Keratinocyte (primary cell): ENCODE measurements around the gene MAP7D2. TPM values are rescaled to one million over a fixed set of nuclear protein-coding genes. Genes with fewer than 3 reads are reported as not detected.

ENCODE experiments used
- DNase-seq: peaks from one replicate; pipeline ENCODE4 v3.0.0-alpha.2; 2011; ENCODE audit warnings: low read depth, missing footprints, low spot score
- FAIRE-seq: peaks from 2 replicates; lab custom pipeline; 2011; peaks lifted over from hg19 to GRCh38; lab: Jason Lieb, UNC
- H2AFZ ChIP-seq: 2 replicates; pipeline ENCODE4 v1.6.0; 2012; ENCODE audit warnings: low read length, control low read depth, inconsistent platforms; ENCODE audit not compliant: control insufficient read depth
- H3K27ac ChIP-seq: 2 replicates; pipeline ENCODE4 v1.5.1; 2011; ENCODE audit warnings: low read length; ENCODE audit not compliant: control insufficient read depth, insufficient read depth
- H3K27me3 ChIP-seq: 3 replicates; pipeline ENCODE4 v1.6.0; 2011; ENCODE audit warnings: low read length; ENCODE audit not compliant: control insufficient read depth, insufficient read depth; ENCODE audit errors: extremely low read depth
- H3K36me3 ChIP-seq, 2 experiments: 2 replicates in 1 of 2; 3 replicates in 1 of 2; pipeline ENCODE4 v1.5.1; 2011; ENCODE audit warnings: low read length in 2 of 2, mild to moderate bottlenecking in 1 of 2; ENCODE audit not compliant: control insufficient read depth in 2 of 2, insufficient read depth in 2 of 2; ENCODE audit errors: extremely low read depth in 1 of 2
- H3K4me1 ChIP-seq: 3 replicates; pipeline ENCODE4 v1.5.1; 2011; ENCODE audit warnings: low read length; ENCODE audit not compliant: control insufficient read depth, insufficient read depth; ENCODE audit errors: extremely low read depth
- H3K4me2 ChIP-seq: 3 replicates; pipeline ENCODE4 v1.6.0; 2011; ENCODE audit warnings: low read depth, low read length; ENCODE audit not compliant: control insufficient read depth, insufficient read depth; ENCODE audit errors: extremely low read depth
- H3K4me3 ChIP-seq, 3 experiments: fragments of 200-600 bp in 1 of 3; sonication (generic) in 1 of 3; 2 replicates in 2 of 3; 3 replicates in 1 of 3; pipeline ENCODE4 v1.5.1; 2011 to 2016; ENCODE audit warnings: low read length in 3 of 3, mild to moderate bottlenecking in 3 of 3, control low read depth in 2 of 3, inconsistent platforms in 1 of 3, low read depth in 1 of 3, mixed read lengths in 1 of 3, mixed run types in 1 of 3, moderate library complexity in 1 of 3; ENCODE audit not compliant: control insufficient read depth in 2 of 3, insufficient read depth in 2 of 3; ENCODE audit errors: extremely low read depth in 1 of 3
- H3K79me2 ChIP-seq: 2 replicates; pipeline ENCODE4 v1.6.0; 2012; ENCODE audit warnings: low read length; ENCODE audit not compliant: control insufficient read depth, insufficient read depth
- H3K9ac ChIP-seq: 3 replicates; pipeline ENCODE4 v1.6.0; 2011; ENCODE audit warnings: low read length; ENCODE audit not compliant: control insufficient read depth, insufficient read depth; ENCODE audit errors: extremely low read depth
- H3K9me1 ChIP-seq: 3 replicates; pipeline ENCODE4 v1.6.0; 2011; ENCODE audit warnings: low read length; ENCODE audit not compliant: control insufficient read depth, insufficient read depth; ENCODE audit errors: extremely low read depth
- H3K9me3 ChIP-seq: 2 replicates; pipeline ENCODE4 v1.5.1; 2012; ENCODE audit warnings: low read depth, low read length; ENCODE audit not compliant: control insufficient read depth
- H4K20me1 ChIP-seq: 3 replicates; pipeline ENCODE4 v1.6.0; 2011; ENCODE audit warnings: low read length; ENCODE audit not compliant: control insufficient read depth, insufficient read depth; ENCODE audit errors: extremely low read depth
- CTCF ChIP-seq, 3 experiments: IDR thresholded peaks in 1 of 3; conservative IDR thresholded peaks in 1 of 3; optimal IDR thresholded peaks in 1 of 3; 2 replicates in 2 of 3; 3 replicates in 1 of 3; pipeline versions ENCODE3 to v1.5.1; 2011; ENCODE audit warnings: low read length in 3 of 3, mild to moderate bottlenecking in 3 of 3, moderate library complexity in 2 of 3, control low read depth in 1 of 3, inconsistent platforms in 1 of 3; ENCODE audit not compliant: insufficient read depth in 2 of 3; ENCODE audit errors: extremely low read depth in 1 of 3
- EZH2 ChIP-seq: IDR thresholded peaks from one replicate; pipeline ENCODE4 v1.6.1; 2012; ENCODE audit warnings: inconsistent platforms, mild to moderate bottlenecking, low read length, moderate library complexity
- dilution Hi-C: fragments of 300-500 bp; cut with MboI; formaldehyde crosslinking; loops from one replicate; pipeline ENCODE4 v1.7.0; 2020; ENCODE audit warnings: low sequenced_read_pairs; ENCODE audit not compliant: extremely low pct_ligation_motif_present
- polyA plus RNA-seq, 5 experiments: library from polyadenylated mRNA; depleted of rRNA in 3 of 5; stranded (reverse) in 3 of 5; stranded (forward) in 1 of 5; unstranded in 1 of 5; fragments of >200 nt; gene quantifications; 1 replicate in 1 of 5; 2 replicates in 3 of 5; 3 replicates in 1 of 5; pipeline versions ENCODE4 v1.2.1 to v1.2.3, GENCODE V29; 2011 to 2012; ENCODE audit warnings: missing spikeins in 2 of 5, low read depth in 1 of 5, low replicate concordance in 1 of 5

MAP7D2 gene
- polyA plus RNA-seq, 1 donor (not counting 4 experiments of a cell fraction or from before 2014, with no cell fraction given) = 0.76 TPM

GRCh38 chrX:20042221-20042620 is 74.5 kb downstream of the MAP7D2 start:
- Histone ChIP-seq H3K9me3 (no peaks in the 10 kb centered on the region), H3K27me3 (no peaks in the 10 kb centered on the region), H3K9me1 (no peaks in the 10 kb centered on the region), H3K27ac (no peak overlapping the region), H3K4me2 (no peak overlapping the region), H3K9ac (no peak overlapping the region), H3K4me1 (peaks cover 10% of the 10 kb centered on the region), H4K20me1 (no peaks in the 10 kb centered on the region), H3K4me3 (no peak overlapping the region), H2AFZ (no peak overlapping the region), H3K79me2 (no peaks in the 10 kb centered on the region), H3K36me3 (no peaks in the 10 kb centered on the region)
- no peak for TF ChIP-seq EZH2
- TF ChIP-seq CTCF (optimal IDR thresholded peaks at IDR 0.05 in 1 of 3, IDR thresholded peaks at IDR 0.05 in 1 of 3, conservative IDR thresholded peaks at IDR 0.05 in 1 of 3; ENCODE audit: extremely low read depth in 1 of 3, insufficient read depth in 2 of 3, low read length in 3 of 3) = no peak
- DNase-seq (no peak), FAIRE-seq (no peak)
- dilution Hi-C loops = no loop called here

GRCh38 chrX:20038966-20039365 is 77.7 kb downstream of the MAP7D2 start:
- no peak for TF ChIP-seq CTCF (optimal IDR thresholded peaks at IDR 0.05 in 1 of 3, IDR thresholded peaks at IDR 0.05 in 1 of 3, conservative IDR thresholded peaks at IDR 0.05 in 1 of 3; ENCODE audit: extremely low read depth in 1 of 3, insufficient read depth in 2 of 3, low read length in 3 of 3)
- TF ChIP-seq EZH2 = no peak
- H3K27me3 ChIP-seq = no peaks in the 10 kb centered on the region
- H3K4me1 ChIP-seq = no peaks in the 10 kb centered on the region
- no peak overlapping the region for H2AFZ ChIP-seq
- no peaks in the 10 kb centered on the region for H3K9me3 ChIP-seq
- H3K36me3 ChIP-seq = no peaks in the 10 kb centered on the region
- FAIRE-seq (no peak), DNase-seq (no peak)
- no peak overlapping the region for H3K27ac ChIP-seq
- dilution Hi-C loops = no loop called here
- no peak overlapping the region for H3K4me2 ChIP-seq
- H4K20me1 ChIP-seq = no peaks in the 10 kb centered on the region
- H3K79me2 ChIP-seq = no peaks in the 10 kb centered on the region
- H3K9me1 ChIP-seq = no peaks in the 10 kb centered on the region
- H3K4me3 ChIP-seq = no peak overlapping the region
- no peak overlapping the region for H3K9ac ChIP-seq
